ENCODE data around the gene HOXC5.

GRCh38 chr12:54010053-54010971, 22.5 kb upstream of the HOXC5 start:
- TF ChIP-seq CTCF (IDR thresholded peaks at IDR 0.05) (no peak), EP300 (IDR thresholded peaks at IDR 0.05) (no peak), POLR2A (IDR thresholded peaks at IDR 0.05) (no peak)
